Erythroblast (primary cell): ENCODE results near the gene GPC4.

Source experiments
- GATA1 ChIP-seq: IDR thresholded peaks from 2 replicates; pipeline ENCODE4 v1.6.1; 2011; ENCODE audit warnings: low read depth, mild to moderate bottlenecking, control low read depth, low read length, moderate library complexity
- POLR2A ChIP-seq: IDR thresholded peaks from 2 replicates; pipeline ENCODE4 v1.6.1; 2011; ENCODE audit warnings: mild to moderate bottlenecking, low read length

- TF ChIP-seq POLR2A (no peak), GATA1 (no peak)
Observed at GRCh38 chrX:133399411-133399810, 15.9 kb downstream of the GPC4 start.
